GM23248 (cell line): ENCODE data around the gene ASIC5.

Experiments
- EZH2 ChIP-seq: fragments of 200-600 bp; sonication (generic); IDR thresholded peaks from 2 replicates; pipeline ENCODE4 v1.6.1; 2018; ENCODE audit warnings: antibody characterized with exemption, mild to moderate bottlenecking; ENCODE audit not compliant: insufficient read depth, poor library complexity, severe bottlenecking
- EZH2phosphoT487 ChIP-seq: fragments of 200-600 bp; sonication (generic); IDR thresholded peaks from 2 replicates; pipeline ENCODE4 v1.6.1; 2018; ENCODE audit warnings: antibody characterized with exemption, moderate library complexity, mild to moderate bottlenecking, low read depth; ENCODE audit not compliant: insufficient read depth

GRCh38 chr4:155854582-155855226 lies 11.4 kb downstream of the ASIC5 start:
- no peak for TF ChIP-seq EZH2phosphoT487
- no peak for TF ChIP-seq EZH2
